GM19455 (cell line): ENCODE results near the gene VGLL4.

Experiments
- ATAC-seq: cut with Tn5 transposase; IDR thresholded peaks from one replicate; pipeline ENCODE4 v1.9.1; 2021; ENCODE audit not compliant: unreplicated experiment

VGLL4 gene

DNA sequence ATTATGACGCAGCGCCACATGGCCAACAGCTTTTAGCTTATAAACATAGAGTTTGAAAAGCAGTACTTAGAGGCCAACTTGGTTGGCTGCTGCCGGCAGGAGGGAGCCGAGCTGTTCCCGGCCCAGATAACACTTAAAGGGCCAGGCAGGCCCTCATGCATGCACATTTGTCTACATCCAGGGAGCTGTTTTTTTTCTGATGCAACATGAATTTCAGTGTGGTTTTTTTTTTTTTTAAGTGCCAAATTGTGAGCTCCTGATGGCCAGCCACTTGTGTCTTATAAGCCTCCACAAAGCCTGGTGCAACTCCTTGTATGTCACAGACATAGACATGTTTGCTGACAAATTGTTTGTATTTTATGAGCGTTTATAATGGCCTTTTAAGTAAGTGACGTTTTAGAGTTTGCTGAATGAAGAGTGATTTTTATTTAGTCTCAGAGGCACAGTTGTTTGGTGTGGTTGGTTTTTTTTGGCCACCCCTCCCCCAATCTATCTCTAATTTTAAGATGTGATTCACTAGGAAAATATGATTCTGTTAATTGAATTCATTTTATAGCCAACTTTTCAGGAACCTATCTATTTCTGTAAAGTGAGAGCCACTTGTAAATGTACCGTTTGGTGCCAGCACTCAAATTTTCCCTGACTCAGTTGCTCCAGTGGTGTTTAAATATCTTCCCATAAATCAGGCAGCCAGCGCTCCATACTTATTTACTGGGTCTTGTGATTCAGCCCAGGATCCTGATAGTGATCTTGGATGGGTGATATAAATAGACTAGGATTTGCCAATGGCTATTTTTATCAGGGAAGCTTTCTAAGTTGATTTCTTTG is 134.3 kb downstream of the VGLL4 start:
- no peak for ATAC-seq

DNA sequence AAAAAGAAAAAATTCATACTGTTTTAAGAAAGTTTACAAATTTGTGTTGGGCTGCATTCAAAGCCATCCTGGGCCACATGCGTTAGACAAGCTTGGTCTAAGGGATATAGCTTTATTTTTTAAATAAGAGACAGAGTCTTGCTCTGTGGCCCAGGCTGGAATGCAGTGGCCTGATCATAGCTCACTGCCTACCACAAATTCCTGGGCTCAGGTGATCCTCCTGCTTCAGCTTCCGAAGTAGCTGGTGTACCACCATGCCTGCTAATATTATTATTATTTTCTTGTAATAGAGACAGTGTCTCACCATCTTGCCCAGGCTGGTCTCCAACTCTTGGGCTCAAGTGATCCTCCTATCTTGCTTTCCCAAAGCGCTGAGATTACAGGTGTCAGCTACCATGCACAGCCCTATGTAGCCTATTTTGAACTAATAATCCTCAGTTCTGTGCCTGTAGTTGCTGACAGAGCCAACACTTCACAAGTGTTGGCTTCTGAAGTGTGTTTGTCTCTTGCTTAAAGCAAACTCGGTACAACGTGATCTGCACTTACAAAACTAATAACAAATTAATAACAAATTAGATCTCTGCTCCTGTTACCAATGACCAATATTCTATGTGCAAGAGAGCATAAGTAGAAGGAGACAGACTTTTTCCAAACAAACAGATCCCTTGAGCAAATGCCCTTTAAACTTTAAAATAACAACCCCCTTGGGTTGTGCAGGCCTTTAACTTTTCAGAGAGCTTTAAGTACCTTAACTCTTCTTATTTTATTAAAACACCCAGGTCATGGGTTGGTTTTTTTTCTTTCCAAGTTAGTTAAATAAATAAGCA is 135.2 kb downstream of the VGLL4 start:
- ATAC-seq: no peak

DNA sequence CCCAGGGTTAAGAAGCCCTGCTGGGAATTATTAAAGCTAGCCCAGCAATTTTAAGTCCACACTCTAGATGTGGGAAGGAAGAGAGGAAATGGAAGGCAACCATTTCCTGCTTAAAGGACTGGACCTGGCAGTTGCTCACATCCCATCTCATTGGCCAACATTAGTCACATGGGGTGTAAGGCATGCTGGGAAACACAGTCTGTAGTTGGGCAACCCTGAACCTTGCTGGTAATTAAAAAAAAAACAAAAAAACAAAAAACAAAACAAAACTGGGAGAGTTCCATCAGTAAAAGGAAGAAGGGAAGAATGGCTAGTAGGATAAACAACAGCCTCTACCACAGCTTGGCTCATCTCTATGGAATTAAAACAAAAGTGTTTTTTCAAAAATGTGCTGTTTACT is 136.0 kb downstream of the VGLL4 start:
- no peak for ATAC-seq
